Neural cell (in vitro differentiated cells): ENCODE measurements around the gene FAM193B.

Experiments used
- CTCF ChIP-seq: fragments of 450-650 bp; IDR thresholded peaks from 2 replicates; pipeline ENCODE4 v1.5.1; 2014; ENCODE audit warnings: antibody characterized with exemption, mild to moderate bottlenecking, moderate library complexity; ENCODE audit not compliant: poor library complexity, severe bottlenecking
- EP300 ChIP-seq: fragments of 450-650 bp; conservative IDR thresholded peaks from 2 replicates; pipeline ENCODE4 v1.6.1; 2014; ENCODE audit warnings: antibody characterized with exemption, mild to moderate bottlenecking, moderate library complexity; ENCODE audit not compliant: poor library complexity, severe bottlenecking
- REST ChIP-seq: IDR thresholded peaks from 2 replicates; pipeline ENCODE4 v1.6.1; 2012; ENCODE audit warnings: borderline replicate concordance
- TAF1 ChIP-seq: IDR thresholded peaks from 2 replicates; pipeline ENCODE4 v1.6.1; 2012; ENCODE audit warnings: low read depth

DNA sequence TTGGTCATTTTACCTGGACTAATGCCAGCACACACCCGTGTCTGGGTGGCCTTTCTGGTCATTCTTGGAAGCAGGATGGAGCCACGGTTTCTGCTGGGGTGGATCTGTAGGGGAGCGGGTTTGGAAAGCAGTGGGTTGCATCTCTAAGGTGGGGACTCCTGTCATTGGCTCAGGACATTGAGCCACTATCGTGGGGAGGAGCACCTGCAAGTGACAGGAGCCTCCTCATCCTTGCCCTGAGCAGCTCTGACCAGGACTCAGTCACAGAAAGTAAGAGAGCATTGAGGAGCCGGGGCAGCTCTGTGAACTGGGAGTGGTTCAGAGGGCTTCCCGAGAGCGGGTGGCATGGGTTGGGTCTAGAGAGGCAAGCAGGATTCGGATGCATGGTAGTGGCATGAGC is 49.3 kb upstream of the FAM193B start:
- TF ChIP-seq CTCF = no peak
- no peak for TF ChIP-seq TAF1
- TF ChIP-seq EP300 = no peak
- no peak for TF ChIP-seq REST
